NCI-H524 (cell line): ENCODE measurements around the gene SH3RF2.

Source experiments
- DNase-seq, 2 experiments: peaks; one replicate each; lab custom pipeline; 2025; lab: John Stamatoyannopoulos, UW

Gene SH3RF2

GRCh38 chr5:145922059-145922458 is 14.3 kb upstream of the SH3RF2 start:
- no peak for DNase-seq

- no peak for DNase-seq
Measured at GRCh38 chr5:145923405-145923804, 13.0 kb upstream of the SH3RF2 start.

GRCh38 chr5:145924849-145925248 is 11.5 kb upstream of the SH3RF2 start:
- DNase-seq: no peak

DNA sequence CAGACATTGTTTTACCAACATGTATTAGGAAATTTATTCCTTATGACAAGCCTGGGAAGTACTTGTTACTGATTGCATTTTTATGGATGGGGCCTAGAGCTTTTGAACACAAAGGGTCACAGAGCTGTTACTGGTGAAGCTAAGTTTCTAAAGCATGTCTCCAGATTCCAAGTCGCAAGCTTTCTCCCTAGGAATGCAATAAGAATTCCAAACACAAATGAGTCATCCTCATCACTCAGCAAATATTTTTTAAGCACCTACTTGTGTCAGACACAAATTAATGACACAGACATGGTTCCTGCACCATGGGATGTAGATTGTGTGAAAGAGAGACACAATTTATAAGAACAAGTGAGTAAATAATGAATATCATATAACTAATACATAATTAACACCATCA is 11.0 kb upstream of the SH3RF2 start:
- no peak for DNase-seq

- DNase-seq: no peak
Measured at GRCh38 chr5:145925803-145926202, 10.6 kb upstream of the SH3RF2 start.

- DNase-seq: no peak
Measured at GRCh38 chr5:145931718-145932117, 4.7 kb upstream of the SH3RF2 start.

DNA sequence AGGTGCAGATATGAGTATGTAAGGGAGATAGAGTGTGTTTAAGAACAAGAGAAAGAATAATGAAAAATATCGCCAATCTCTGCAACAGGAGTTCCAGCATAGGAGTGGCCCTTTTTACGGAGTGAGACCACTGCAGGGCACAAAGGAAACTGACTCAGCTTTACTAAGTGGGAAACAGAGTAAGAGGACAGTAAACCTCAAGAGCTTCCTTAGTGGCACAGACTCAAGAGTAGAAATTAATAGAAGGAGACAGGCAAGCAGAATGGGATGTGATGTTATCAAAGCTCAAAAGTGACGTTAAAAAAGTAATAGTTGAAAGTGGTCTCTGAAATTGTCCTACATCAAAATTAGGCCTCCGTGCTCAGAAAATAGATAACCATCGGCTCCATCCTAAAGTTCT is 2.1 kb upstream of the SH3RF2 start:
- no peak for DNase-seq

GRCh38 chr5:145937432-145938250 is 1.3 kb downstream of the SH3RF2 start:
- no peak for DNase-seq

DNA sequence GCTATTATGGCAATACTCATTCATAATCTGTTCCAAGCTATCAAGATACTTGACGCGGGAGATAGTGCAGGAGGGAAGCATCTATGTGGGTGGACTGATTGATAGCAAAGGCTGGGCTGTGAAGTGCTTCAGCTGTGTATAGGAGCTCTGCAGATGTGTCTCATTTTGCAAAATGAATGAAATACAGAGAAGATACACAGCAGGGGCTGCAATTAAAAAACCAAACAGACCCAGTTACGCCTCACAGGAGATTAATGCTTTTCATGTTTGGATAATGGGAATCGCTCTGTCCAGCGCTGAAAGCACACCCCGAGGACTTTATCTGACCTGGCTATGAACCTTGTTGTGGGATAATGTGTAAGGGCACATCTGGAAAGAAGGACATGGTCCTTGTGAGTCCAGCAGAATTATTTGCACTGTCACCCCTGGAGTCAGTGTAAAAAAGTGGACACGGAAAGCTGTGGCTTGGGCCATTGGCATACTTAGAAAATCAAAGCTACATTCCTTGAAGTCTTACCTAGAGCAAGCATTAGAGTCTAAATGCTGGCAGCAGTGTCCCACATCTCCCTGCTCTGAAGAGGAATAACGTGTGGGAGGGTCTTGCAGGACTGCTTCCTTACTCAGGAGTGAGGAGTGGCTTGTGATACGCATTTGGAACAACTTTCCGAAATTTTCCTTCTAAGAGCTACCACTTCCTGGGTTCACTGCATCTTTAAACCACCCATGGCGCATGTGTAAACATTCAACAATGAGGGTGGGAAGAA is 2.6 kb downstream of the SH3RF2 start:
- DNase-seq: no peak

DNA sequence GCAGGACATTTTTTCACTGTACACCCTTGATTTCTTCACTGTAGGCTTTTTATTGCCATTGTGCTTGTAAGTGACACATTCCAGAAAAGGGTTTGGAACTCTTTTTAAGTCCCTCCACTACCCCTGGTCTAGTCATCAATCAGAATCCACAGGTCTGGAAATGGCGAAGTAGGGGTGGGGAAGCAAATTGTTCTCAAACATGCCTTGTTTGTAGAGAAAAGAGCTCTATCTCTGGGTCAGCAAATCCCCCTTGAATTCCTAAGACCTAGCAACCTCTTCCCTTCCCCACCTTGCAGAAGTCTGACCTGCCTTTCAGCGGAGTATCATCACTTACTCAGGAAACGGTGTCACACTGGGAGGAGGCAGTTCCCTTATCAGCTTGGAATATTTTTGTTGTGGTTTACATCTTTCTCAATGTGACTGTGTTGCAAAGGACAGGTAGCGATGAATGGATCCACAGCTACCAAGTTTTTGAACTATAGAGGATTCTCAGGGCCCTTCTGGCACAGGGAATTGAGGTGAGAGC is 3.2 kb downstream of the SH3RF2 start:
- no peak for DNase-seq

GRCh38 chr5:145941096-145941447 is 4.7 kb downstream of the SH3RF2 start:
- DNase-seq: no peak

- DNase-seq: no peak
Measured at GRCh38 chr5:145941448-145942130, 5.2 kb downstream of the SH3RF2 start.

GRCh38 chr5:145942201-145942600 is 5.8 kb downstream of the SH3RF2 start:
- no peak for DNase-seq

GRCh38 chr5:145942749-145943148 is 6.4 kb downstream of the SH3RF2 start:
- no peak for DNase-seq

GRCh38 chr5:145943674-145944121 is 7.3 kb downstream of the SH3RF2 start:
- DNase-seq: peak; percentile 66 to 85

- DNase-seq: no peak
Measured at GRCh38 chr5:145944328-145944727, 8.0 kb downstream of the SH3RF2 start.

DNA sequence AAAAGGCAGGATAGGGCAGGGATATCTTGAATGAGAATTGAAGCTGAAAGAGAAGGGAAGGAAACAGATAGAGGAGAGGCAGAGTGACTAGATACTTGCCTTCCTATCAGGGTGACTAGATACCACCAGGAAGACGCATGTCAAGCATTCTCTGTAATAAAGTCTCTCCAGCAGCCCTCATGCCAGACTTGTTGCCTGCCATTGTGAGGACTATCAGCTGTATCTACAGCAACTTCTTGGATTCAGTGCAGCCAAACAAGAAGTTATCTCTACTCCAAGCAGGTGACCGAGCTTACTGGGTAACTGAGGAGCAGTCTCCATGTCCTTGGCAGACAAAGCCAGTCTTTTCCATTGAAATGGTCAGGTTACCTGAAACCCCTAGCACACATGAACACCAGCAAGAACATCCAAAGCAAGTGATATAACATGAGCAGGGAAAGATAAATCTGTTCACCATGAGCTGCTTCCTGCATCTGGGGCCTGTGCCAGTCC is 9.3 kb downstream of the SH3RF2 start:
- no peak for DNase-seq

- no peak for DNase-seq
Measured at GRCh38 chr5:145946112-145946861, 9.9 kb downstream of the SH3RF2 start.

GRCh38 chr5:145947581-145947980 is 11.2 kb downstream of the SH3RF2 start:
- no peak for DNase-seq

DNA sequence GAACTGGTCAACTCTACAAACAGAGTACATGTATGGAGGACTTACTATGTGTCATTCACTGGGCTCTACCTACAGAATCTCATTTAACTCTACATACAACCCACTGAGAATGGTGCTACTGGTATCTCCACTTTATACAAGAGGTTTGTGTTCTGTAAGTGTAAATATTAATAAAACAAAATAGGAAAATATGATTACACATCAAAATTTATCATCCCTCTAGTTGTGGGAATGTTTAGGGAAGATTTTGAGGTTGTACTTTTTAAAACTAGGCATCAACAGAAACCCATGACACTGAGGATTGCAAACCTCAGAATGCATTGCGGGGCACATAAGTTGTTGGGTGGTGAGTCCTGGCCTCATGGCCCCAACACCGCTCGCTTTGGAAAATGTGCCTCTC is 11.7 kb downstream of the SH3RF2 start:
- no peak for DNase-seq

DNA sequence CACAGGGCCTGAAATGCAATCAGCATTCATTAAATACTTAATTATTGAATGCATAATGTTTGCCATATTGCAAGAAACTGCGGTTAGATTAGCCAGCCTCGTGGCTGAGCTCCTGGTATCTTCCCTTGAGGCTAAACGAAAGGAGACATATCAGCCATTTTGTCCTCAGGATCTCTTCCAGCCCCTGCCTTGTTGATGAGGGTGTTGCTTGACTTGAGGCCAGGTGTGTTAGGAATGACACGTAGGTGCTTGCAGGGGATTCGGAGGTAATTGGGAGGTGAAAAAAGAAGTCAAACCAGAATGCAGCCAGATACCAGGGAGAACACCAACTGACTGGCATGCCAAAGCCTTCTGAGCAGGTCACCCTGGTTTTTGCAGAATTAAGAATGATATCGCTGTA is 12.5 kb downstream of the SH3RF2 start:
- no peak for DNase-seq

DNA sequence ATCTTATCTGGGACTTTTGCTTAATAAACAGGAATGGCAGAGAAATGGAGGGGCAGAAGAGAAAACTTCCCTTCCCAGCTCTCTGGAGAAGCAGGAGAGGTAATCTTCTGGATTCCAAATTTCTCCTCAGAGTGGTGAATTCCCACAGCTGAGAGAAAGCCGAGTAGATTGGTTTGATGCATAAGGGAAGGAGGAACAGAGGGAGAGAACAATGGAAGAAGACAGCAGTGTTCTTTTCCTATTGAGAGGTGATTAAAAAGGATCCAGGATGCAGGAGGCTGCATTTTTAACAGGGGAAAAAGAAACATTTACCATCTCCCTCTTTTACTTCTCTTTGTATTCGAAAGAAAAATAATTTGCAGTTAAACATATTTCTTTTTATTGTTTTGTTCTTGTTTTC is 13.1 kb downstream of the SH3RF2 start:
- DNase-seq: no peak
